ENCODE data around the gene RNASEH2C.
"Not testable (repeated sequence)": the region's sequence is repeated elsewhere in the genome, so short reads cannot be mapped to it uniquely, and the experiment has no call there.

GRCh38 chr11:65691847-65692246 is 28.8 kb downstream of the RNASEH2C start:
- not testable (repeated sequence) for TF ChIP-seq EZH2 (IDR thresholded peaks at IDR 0.05); POLR2AphosphoS5 (IDR thresholded peaks at IDR 0.05; ENCODE audit: borderline replicate concordance, low read depth, low read length); FOXP2 (optimal IDR thresholded peaks at IDR 0.05; ENCODE audit: control extremely low read depth, extremely low read length, insufficient read depth)
